Fibroblast of lung (primary cell): Measurements from ENCODE around the gene MTERF4.

Experiments
- EZH2 ChIP-seq: IDR thresholded peaks from 2 replicates; pipeline ENCODE4 v1.5.1; 2012; ENCODE audit warnings: low read length, control low read depth, mild to moderate bottlenecking; ENCODE audit errors: missing control alignments
- TF ChIP-seq, protein P1 (sequence below), 2 donors: IDR thresholded peaks in 1 of 2; conservative IDR thresholded peaks in 1 of 2; 1 replicate in 1 of 2; 2 replicates in 1 of 2; pipeline ENCODE4 v1.5.1; 2011 to 2012; ENCODE audit warnings: low read length in 2 of 2, control low read depth in 1 of 2, inconsistent platforms in 1 of 2, low read depth in 1 of 2, mild to moderate bottlenecking in 1 of 2

DNA sequence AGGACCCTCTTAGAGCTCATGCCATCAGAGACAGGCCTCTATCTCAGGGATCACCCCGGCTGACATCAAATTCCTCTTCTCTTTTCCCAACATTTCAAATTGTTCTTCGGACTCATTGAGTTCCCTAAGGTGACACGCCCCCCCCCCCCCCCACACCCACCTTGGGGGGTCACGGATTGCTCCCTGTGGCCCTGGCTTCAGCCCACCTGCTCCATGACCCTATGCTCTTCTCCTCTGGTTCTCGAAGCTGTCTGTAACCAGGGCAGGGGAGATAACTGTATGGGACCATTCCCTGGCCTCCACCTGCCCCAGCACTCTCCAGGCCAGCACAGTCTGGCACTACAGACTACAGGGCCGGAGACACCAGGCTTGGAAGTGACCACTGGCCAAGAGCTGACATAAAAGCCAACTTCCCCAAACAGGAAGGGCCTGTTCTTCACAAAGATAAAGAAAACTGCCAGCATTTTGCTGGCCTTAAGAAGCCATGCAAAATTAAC lies 7.1 kb downstream of the MTERF4 start:
- TF ChIP-seq, protein P1, sequence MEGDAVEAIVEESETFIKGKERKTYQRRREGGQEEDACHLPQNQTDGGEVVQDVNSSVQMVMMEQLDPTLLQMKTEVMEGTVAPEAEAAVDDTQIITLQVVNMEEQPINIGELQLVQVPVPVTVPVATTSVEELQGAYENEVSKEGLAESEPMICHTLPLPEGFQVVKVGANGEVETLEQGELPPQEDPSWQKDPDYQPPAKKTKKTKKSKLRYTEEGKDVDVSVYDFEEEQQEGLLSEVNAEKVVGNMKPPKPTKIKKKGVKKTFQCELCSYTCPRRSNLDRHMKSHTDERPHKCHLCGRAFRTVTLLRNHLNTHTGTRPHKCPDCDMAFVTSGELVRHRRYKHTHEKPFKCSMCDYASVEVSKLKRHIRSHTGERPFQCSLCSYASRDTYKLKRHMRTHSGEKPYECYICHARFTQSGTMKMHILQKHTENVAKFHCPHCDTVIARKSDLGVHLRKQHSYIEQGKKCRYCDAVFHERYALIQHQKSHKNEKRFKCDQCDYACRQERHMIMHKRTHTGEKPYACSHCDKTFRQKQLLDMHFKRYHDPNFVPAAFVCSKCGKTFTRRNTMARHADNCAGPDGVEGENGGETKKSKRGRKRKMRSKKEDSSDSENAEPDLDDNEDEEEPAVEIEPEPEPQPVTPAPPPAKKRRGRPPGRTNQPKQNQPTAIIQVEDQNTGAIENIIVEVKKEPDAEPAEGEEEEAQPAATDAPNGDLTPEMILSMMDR (conservative IDR thresholded peaks at IDR 0.05 in 1 of 2, IDR thresholded peaks at IDR 0.05 in 1 of 2; ENCODE audit: low read depth in 1 of 2, low read length in 2 of 2), result no peak
- no peak for TF ChIP-seq EZH2
